H1 (cell line): Measurements from ENCODE around the gene EXOC1. TPM values are rescaled to one million over a fixed set of nuclear protein-coding genes. Genes with fewer than 3 reads are reported as not detected.

Source experiments
- RAD21 ChIP-seq, 2 experiments: IDR thresholded peaks in 1 of 2; conservative IDR thresholded peaks in 1 of 2; 2 replicates each; pipeline ENCODE4 v1.6.1; 2011; ENCODE audit warnings: low read depth in 2 of 2, low read length in 2 of 2, improper control_type of control experiment in 1 of 2, inconsistent platforms in 1 of 2, mild to moderate bottlenecking in 1 of 2, moderate library complexity in 1 of 2
- polyA plus RNA-seq, 7 experiments: library from polyadenylated mRNA; depleted of rRNA in 3 of 7; stranded (reverse) in 5 of 7; unstranded in 2 of 7; fragments of >200 nt in 5 of 7; fragments of 200-250 nt in 2 of 7; gene quantifications; 1 replicate in 5 of 7; 2 replicates in 1 of 7; 4 replicates in 1 of 7; pipeline versions ENCODE4 v1.2.1 to v1.2.3, GENCODE V29; 2011 to 2013; ENCODE audit warnings: missing spikeins in 2 of 7, mixed read lengths in 2 of 7
- total RNA-seq: library from RNA; stranded (reverse); fragmentation: NEBNext Ultra II Directional; extraction: Animal tissue kit (Norgen Biotek cat#: 25700); gene quantifications from 2 replicates; pipeline ENCODE4 v1.2.1, GENCODE V29; 2021

Gene EXOC1
- total and polyA plus RNA-seq, 2 of the 8 experiments (the other 6 are each of a cell fraction or from before 2014, with no cell fraction given) = 5.9 to 19.6 TPM

DNA sequence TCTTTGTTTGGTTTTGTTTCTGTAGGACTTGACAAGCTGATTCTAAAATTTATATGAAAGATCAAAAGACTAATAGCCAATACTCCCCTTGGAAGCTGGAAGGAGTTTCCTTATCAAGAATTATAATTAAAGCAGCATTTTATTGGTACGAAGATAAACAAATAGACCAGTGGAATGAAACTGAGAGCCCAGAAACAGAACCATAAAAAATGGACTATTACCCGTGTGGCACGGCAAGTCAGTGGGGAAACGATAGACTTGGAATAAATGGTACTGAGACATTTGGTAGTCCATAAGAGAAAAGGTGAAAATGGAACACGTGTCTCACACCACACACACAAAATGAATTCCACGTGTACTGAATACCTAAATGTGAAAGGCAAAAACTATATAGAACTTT lies 52.9 kb downstream of the EXOC1 start (continued):
- no peak for TF ChIP-seq RAD21 (IDR thresholded peaks at IDR 0.05 in 1 of 2, conservative IDR thresholded peaks at IDR 0.05 in 1 of 2; ENCODE audit: low read depth in 2 of 2, low read length in 2 of 2)
